Stimulated activated naive CD8-positive, alpha-beta T cell treated with anti-CD3 and anti-CD28 coated beads, Interleukin-15, Interleukin-2, amounts not matched to agents 100 U/mL and 50 U/mL, for 24 hours (primary cell): ENCODE results near the gene ADAMTS3.
"Not testable (repeated sequence)": the region's sequence is repeated elsewhere in the genome, so short reads cannot be mapped to it uniquely, and the experiment has no call there.

ENCODE experiments used
- ATAC-seq: fragments of 150-1000 bp; cut with Tn5 transposase; one replicate; pipeline ENCODE4 v1.10.0; 2021
- DNase-seq: peaks from one replicate; pipeline ENCODE4 v3.0.0; 2021

ADAMTS3 gene

DNA sequence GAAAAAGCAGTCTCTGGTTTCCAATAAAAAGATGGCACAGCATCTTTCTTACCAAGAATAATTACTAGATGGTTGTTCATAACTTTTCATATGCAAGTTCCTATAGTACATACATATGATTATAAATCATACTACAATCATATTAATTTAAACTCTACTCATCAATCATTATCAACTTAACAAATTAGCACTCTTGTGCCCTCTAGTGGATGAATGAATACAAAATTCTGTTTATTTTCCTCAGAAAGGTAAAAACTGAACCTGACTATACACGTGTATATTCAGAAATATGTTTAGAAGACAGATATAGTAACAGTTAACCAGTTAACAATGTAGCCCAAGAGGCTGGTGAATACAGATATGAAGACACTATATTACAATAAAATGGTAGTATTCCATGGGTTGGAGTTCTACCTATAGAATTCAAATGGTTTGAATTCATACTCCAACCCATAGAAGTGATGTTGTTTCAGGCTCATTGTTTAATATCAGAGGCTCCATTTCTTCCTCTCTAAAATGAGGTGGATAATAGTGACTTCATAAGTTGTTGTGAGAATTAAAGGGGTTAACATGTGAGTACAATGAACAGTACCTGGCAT, 100.0 kb downstream of the ADAMTS3 start:
- no peak for ATAC-seq
- no peak for DNase-seq

DNA sequence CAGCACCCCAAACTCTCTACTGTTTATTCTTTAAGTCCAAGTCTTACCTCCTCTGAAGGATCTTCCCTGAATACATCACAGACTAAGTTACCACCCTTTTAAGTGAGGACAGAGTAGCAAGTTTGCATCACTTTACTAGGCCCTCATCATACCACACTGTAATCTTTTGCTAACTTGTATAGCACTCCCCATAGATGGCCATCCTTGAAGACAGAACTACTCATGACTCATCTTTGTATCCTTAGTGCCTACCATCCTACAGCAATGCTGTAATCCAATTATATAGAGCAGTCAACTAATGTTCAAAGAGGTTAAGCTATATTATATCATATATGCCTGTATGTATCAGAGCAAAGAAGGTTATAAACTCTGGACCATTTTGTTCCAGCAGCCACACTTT, 101.4 kb downstream of the ADAMTS3 start:
- DNase-seq = no peak

DNA sequence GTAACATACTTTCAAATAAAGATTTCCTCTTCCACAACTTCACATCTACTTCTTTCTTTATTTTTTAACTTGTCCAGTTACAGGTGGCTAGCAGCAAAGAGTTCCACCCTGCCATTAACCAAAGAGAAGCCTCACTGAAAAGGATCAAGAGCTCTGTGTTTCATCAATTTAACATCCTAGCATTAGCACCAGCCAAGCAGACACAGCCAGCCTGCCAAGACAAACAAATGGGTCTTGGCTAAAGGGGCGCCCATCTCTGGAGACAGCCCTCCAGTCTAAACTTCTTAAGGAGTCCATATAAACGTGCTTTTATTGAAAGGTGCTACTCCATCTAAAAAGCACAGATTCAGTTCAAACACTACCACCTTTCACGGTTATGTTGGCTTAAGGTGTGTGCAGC, 105.3 kb downstream of the ADAMTS3 start:
- ATAC-seq = no peak
- no peak for DNase-seq

More for the DNA sequence above, 101.4 kb downstream of the ADAMTS3 start:
- ATAC-seq = no peak

DNA sequence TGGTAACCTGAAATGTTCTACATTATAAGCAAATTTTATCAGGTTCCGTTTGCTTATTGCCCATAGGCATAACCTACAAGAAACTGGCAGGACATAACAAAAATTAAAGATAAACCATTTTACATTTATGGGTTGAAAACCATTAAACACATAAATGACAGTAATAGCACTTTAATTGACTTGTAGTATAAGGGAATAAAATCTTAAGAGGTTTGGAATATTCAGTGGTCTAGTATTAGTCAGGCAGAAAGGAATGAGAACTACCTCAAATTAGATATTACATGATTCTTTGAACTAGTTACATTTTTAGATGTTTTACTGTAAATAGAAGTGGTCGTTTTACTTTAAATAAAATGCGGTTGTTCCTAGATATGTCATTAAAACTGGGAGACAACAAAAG, 111.9 kb downstream of the ADAMTS3 start:
- no peak for ATAC-seq
- no peak for DNase-seq

DNA sequence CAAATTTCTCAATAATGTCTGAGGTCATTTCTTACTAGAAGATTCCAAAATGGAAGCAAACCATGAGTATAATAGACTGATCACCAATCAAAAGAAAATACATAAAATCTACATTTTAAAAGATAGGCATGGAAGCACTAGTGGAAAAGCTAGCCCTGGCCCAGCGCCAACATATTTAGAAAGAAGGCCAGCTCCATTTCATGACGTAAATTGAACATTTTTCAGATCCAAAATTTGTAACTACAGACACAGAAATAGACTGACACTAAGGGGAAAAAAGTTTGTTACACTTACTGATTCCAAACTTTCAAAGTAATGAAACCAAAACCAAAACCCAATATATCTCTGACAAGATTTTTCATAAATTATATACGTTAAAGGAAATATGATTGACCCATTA, 117.7 kb downstream of the ADAMTS3 start:
- no peak for DNase-seq
- no peak for ATAC-seq

DNA sequence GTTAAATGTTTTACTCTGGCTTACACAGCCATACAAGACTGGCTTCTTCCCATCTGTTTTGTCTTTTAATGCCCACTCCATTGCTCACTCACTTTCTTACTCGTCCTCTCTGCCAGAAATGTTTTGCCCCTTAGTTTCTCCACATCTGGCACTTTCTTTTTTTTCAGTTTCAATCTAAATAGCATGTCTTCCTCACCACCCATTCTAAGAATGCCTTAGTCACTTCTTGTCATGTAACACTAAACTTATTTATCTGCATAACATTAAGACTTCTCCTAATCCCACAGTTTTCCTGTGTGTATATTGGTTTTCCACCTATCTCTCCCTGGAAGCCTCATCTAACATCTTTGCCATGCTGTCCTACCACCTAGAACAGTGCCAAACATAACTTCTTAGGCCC, 119.3 kb downstream of the ADAMTS3 start:
- DNase-seq = no peak
- ATAC-seq = no peak

DNA sequence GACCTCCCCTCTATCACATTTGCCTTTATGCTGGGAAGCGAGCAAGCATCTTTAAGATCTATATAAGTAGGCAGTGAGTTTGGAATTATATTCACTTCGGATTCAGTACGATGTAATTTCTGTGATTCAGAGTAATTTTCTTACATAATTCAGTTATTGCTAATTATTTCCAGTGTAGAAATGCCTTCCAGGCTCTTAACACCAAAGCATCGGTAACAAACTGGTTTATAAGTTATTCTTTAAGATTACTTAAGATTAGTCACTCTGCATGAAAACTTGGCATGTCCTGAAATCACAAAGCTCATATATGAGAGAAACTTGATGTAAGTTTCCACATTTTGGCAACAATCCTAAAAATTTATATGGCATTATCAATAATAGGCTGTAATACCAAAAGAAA, 120.8 kb downstream of the ADAMTS3 start:
- DNase-seq (no peak), ATAC-seq (no peak)

DNA sequence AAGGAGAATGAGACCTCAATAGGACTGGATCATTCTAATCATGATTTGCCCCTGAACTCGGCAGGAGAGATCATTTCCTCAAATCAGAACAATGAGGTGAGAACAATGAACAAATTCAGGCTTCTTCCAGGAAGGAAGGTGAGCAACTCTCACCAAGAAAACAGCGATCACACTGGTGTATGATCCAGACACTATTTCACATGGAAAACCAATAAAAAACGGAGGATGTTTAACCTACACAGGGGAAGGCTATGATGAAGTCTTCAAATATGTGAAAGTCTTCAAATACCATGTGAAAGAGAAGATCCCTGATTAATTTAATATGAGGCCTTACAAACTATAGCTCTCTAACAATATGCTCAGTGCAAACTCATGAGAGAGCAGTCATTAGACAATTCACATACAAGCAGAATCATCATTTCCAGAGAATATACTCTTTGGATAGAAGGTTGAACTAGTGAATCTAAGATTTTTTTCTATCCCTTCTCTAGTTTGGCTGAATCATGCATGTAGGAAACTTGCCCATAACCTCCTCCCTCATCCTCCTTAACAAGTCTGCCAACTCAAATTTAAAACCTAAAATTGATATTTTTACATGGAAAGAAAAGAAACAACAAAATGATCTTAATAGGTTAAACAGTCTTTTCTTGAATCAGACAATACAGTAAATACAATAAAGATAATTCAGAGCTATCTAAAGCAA, 122.5 kb downstream of the ADAMTS3 start:
- DNase-seq = no peak

DNA sequence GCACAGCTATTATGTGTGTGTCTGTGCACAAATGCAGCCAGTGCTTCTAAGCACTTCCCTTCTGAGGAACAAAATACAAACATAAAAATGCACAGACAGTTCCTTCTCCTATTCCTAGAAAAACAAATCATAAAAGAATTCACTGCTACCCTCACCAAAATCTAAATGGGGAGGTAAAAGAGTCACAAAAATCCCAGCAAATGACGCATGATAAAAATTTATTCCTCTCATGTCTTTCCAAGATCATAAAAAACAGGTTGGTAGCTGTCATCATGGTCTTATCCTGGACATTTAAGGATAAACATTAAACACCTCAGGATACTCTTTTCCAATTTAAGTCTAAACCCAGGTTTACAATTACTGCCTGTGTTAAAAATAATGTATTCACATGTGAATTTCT, 124.9 kb downstream of the ADAMTS3 start:
- DNase-seq (no peak), ATAC-seq (no peak)

More for the DNA sequence above, 122.5 kb downstream of the ADAMTS3 start:
- no peak for ATAC-seq

DNA sequence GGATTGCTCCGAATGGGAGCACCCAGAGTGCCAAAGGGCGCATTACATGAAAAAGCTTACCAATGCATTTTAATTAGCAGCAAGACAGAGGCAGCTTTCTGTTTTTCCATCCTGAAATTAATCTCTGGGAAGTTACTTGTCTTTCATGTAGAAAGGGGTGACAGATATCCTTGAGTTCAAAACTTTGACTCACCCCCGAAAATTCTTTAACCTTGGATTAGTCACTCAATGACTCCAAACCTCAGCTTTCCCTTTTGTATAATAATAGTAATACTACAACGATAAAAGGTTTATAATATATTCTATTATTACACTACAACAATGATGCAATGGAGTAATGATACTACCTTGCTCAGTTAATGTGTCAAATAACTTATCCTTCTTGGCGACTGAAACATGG, 126.3 kb downstream of the ADAMTS3 start:
- ATAC-seq = no peak
- DNase-seq = no peak

DNA sequence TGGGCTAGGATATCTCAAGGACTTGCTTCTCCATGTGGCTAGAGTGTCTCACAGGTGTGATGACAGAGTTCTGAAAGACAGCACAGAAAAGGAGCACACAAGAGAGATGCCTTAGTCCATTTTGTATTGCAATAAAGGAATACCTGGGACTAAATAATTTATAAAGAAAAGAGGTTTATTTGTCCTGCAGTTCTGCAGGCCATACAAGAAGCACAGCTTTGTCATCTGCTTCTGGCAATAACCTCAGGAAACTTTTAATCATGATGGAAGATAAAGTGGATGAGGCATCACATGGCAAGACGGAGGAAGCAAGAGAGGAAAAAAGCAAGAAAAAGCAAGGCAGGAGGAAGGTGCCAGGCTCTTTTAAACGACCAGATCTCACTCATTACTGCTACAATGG, 126.9 kb downstream of the ADAMTS3 start:
- DNase-seq = no peak
- ATAC-seq = no peak

DNA sequence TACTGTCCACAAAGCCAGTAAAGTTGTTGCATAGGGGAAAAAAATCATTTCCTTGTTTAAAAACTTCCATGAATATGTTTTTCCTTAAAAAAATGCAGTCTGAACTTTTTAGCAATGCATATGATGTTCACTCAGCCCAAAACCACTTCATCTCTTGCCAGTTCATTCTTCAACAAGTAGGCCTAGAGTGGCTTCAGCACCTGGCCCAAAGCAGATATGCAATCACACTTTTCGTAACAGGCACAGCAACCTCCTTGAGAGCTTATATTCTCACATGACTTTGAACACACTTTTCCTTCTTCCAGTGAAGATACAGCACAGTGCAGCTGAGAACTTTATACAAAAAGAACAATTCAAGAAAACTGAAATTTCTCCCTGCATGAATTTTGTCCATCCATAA, 128.6 kb downstream of the ADAMTS3 start:
- DNase-seq (no peak), ATAC-seq (no peak)

DNA sequence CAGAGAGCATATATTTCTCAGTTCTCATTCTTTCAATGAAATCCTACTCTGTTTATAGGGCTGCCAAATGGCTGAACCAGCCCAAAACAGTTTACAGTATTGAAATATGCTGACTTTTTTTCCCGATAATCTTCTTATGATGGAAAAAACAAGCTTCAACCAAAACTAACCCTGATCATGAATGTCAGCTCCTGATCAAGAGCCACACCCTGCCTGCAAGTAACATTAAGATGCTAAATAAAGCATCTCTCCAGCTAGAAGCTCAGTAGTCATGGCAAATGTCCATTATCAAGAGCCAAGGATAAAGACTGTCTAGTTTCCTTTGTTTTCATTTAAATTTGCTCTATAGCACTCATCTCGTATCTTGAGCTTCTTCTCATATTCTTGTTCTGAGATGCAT, 136.0 kb downstream of the ADAMTS3 start:
- DNase-seq (no peak), ATAC-seq (no peak)

DNA sequence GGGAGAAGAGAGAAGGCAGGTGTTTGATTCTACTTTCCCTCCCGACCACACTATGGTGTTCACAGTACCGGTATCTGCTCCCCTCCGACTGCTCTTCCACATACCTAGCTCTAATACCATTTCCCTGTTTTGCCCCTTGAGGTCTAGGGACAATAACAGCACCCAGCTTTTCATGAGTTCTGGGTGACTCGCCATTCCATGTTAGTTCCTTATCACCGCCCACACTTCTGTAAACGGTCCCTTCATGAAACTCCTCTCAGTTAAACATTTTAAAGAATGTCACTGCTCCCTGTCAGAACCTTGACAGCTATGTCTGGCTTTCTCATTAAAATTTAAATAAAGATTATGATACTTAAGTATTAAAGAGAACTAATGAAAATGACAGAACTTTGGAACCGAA, 136.7 kb downstream of the ADAMTS3 start:
- ATAC-seq (no peak), DNase-seq (no peak)

DNA sequence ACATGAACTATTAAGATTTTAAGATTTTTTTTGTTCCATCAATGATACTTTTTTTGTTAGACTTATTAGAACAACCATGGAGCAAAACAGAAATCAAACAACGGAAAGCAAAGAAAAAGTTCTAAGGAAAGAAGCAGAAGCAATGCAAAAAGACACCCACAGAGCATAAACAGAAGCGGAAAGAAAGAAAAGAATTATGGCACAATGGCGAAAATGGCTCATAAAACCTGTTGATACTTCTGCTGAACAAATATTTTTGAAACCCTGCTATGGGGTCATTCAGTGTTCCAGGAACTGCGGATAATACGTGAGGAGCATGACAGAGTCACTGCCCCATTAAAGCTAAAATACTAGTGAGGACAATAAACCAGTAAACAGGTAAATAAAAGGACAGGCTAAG, 138.0 kb downstream of the ADAMTS3 start:
- no peak for DNase-seq
- no peak for ATAC-seq

DNA sequence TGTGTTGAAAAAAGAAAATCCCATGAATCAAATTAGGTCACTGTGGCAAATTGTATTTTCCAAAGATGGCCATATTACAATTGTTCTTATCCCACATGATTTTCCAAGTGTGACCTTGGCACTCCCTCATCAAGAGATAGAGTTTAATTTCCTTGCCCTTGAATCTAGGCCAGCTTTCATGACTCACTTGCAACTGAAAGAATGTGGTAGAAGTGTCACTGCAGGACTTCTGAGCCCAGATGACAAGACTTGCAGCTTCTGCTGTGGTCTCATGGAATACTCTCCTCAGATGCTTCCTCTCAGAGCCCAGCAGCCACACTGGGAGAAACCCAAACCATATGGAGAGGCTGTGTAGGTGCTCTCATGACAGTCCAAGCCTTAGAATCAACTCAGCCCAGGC, 139.0 kb downstream of the ADAMTS3 start:
- ATAC-seq (no peak), DNase-seq (no peak)

DNA sequence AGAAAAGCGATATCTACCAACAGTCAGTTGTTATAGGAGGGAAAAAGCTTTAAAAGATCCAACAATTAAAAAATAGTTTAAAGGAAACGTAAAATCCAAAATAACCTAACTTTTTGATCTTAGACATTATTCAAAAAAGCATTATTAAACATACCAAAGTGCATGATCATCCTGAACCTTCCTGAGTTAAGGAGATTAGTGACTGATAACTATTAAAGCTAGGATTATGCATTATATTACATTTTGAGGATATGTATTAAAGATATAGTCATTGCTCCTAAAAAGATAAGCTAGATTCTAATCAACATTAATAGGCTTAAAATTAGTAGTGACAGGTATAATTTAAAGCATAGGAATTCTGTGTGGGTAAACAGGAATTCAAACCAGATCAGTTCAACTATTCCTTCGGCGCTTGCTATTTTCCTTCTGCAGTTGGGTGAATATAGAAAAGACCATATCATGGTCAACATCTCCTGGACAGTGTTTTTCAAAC, 139.6 kb downstream of the ADAMTS3 start:
- no peak for DNase-seq
- no peak for ATAC-seq

DNA sequence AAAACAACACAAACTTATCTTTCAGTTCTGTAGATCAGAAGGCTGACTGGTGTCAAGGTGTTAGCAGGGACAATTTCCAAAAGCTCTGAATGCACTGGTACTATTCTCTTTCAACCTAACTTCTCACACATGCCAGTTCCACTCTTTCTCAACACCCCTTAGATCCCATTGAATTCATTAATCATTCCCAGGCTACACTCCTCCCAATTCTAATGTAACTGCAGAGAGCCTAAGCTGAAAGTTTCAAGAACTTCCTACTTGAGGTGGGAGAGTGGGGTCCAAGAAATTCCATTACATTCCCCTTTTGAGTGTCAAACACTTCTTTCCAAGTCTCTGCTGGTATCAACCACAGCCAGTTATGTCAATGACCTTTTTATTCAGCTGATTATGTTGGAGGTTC, 142.0 kb downstream of the ADAMTS3 start:
- ATAC-seq = no peak

DNA sequence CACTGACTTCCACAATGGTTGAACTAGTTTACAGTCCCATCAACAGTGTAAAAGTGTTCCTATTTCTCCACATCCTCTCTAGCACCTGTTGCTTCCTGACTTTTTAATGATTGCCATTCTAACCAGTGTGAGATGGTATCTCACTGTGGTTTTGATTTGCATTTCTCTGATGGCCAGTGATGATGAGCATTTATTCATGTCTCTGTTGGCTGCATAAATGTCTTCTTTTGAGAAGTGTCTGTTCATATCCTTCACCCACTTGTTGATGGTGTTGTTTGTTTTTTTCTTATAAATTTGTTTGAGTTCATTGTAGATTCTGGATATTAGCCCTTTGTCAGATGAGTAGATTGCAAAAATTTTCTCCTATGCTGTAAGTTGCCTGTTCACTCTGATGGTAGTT, 143.1 kb downstream of the ADAMTS3 start:
- DNase-seq, ATAC-seq: not testable (repeated sequence)

More for the DNA sequence above, 142.0 kb downstream of the ADAMTS3 start:
- DNase-seq = no peak

DNA sequence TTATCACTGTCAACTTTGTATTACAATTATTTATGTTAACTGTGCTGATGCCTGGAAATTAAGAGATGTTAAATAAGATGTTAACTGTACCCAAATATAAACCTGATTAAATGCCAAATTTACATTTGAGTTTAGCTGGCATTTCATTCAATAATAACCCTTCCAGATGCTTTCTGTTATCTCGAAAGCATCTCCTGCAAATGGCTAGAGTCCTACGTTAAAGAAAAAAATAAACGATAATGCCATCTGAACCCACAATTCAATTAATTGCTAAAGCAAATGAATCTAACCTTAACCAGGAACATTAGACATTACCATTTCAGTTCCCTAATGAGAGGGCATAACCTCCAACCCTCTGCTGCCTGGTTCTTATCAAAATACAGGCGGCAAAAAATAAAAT, 145.0 kb downstream of the ADAMTS3 start:
- ATAC-seq (no peak), DNase-seq (no peak)

DNA sequence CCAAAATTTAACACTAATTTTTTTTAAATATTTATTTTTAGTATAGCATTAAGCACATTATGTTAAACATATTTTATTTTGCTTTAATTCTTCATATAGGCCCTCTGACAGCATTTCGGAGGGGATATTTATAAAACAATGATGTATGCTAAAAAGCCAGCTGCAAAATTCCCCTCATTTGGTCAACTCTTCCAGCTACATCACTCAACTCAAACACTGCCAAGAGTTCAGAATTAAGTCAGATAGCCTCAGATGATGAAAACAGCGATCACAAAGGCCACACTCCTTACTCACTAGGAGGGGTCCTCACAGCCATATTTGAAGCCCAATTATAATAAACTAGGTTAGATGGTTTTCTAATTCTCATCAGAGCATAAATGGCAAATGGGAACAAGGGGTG, 146.6 kb downstream of the ADAMTS3 start:
- ATAC-seq (no peak), DNase-seq (no peak)

DNA sequence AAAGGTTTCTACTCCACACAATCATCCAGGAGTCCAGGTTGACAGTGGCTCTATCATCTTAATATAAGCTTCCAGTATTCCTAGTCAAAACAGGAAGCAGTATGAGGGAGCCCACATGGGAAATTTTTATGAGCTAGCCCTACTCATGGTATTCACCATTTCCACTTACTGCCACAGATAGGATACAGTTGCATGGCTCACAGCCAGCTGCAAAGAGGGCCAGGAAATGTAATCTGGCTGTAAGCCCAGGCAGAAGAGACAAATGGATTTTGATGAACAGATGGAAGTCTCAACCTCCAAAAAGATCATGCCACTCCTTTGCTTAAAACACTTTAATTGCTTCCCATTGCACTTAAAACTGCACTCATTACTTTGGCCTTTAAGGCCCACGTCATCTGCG, 150.6 kb downstream of the ADAMTS3 start:
- ATAC-seq (no peak), DNase-seq (no peak)

DNA sequence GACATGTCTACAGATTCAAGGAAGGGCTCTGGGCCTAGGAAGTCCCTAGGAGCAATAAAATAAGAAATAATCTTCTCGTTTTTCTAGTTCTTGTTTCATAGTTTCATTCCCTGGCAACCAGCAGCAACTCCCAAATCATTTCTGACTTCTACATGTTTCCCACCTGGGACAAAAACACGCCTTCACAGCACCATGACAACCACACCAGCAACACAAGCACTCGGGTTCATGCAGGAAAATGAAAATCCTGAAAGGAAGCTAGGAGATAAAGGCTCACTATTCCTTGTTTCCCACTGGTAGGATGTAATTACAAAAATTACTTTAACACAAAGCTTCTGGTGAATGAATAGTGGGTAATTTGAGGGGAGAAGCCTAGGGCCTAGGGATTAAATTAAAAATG, 158.9 kb downstream of the ADAMTS3 start:
- DNase-seq = no peak
- ATAC-seq = no peak

DNA sequence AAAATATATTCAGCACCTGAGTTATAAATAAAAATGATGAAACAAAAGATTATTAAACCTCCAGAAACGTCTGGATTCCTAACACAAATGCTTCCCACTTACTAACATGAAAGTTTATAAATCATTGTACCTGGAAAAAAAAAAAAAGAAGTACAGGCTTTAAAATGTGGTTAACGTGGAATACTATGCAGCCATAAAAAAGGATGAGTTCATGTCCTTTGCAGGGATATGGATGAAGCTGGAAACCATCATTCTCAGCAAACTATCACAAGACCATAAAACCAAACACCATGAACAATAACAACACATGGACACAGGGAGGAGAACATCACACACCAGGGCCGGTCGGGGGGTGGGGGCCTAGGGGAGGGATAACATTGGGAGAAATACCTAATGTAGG, 160.5 kb downstream of the ADAMTS3 start:
- no peak for ATAC-seq
- DNase-seq = no peak
